Glutamatergic neuron (in vitro differentiated cells): ENCODE measurements around the gene PHKB. TPM values are rescaled to one million over a fixed set of nuclear protein-coding genes. Genes with fewer than 3 reads are reported as not detected.

Source experiments
- DNase-seq: peaks from one replicate; pipeline ENCODE4 v3.0.0; 2022
- H3K27ac Mint-ChIP-seq: one replicate; pipeline ENCODE4 v1.8.0; 2020; ENCODE audit warnings: mild to moderate bottlenecking, mixed read lengths, inconsistent platforms; ENCODE audit not compliant: unreplicated experiment
- H3K27me3 Mint-ChIP-seq: one replicate; pipeline ENCODE4 v1.8.0; 2020; ENCODE audit warnings: mild to moderate bottlenecking, moderate library complexity, mixed read lengths, inconsistent platforms; ENCODE audit not compliant: unreplicated experiment
- H3K36me3 Mint-ChIP-seq: one replicate; pipeline ENCODE4 v1.8.0; 2020; ENCODE audit warnings: mild to moderate bottlenecking, mixed read lengths, inconsistent platforms; ENCODE audit not compliant: unreplicated experiment
- H3K4me1 Mint-ChIP-seq: one replicate; pipeline ENCODE4 v1.8.0; 2020; ENCODE audit warnings: mild to moderate bottlenecking, low read depth, mixed read lengths, inconsistent platforms; ENCODE audit not compliant: unreplicated experiment
- H3K4me3 Mint-ChIP-seq: one replicate; pipeline ENCODE4 v1.8.0; 2020; ENCODE audit warnings: mild to moderate bottlenecking, mixed read lengths, inconsistent platforms; ENCODE audit not compliant: unreplicated experiment
- H3K9me3 Mint-ChIP-seq: one replicate; pipeline ENCODE4 v1.8.0; 2020; ENCODE audit warnings: mild to moderate bottlenecking, moderate library complexity, mixed read lengths, inconsistent platforms; ENCODE audit not compliant: unreplicated experiment
- CTCF ChIP-seq: fragments of 200-600 bp; sonication (generic); IDR thresholded peaks from one replicate; pipeline ENCODE4 v1.5.0; 2021; ENCODE audit not compliant: partially characterized antibody, unreplicated experiment
- total RNA-seq: library from RNA; stranded (reverse); fragmentation: NEBNext Ultra II Directional; extraction: Animal tissue kit (Norgen Biotek cat#: 25700); gene quantifications from one replicate; pipeline ENCODE4 v1.2.1, GENCODE V29; 2021; ENCODE audit not compliant: unreplicated experiment

The PHKB gene
- total RNA-seq, 1 donor from 2014 or later: 123 TPM

GRCh38 chr16:47617732-47618131 is 156.6 kb downstream of the PHKB start:
- H3K27ac Mint-ChIP-seq: peak overlapping the region; percentile 92
- H3K9me3 Mint-ChIP-seq: peaks cover 9% of the 10 kb centered on the region
- no peak for DNase-seq
- H3K27me3 Mint-ChIP-seq: peaks cover 2% of the 10 kb centered on the region
- H3K4me1 Mint-ChIP-seq: peaks cover 42% of the 10 kb centered on the region
- no peak for TF ChIP-seq CTCF
- H3K4me3 Mint-ChIP-seq: peak overlapping the region; percentile 53
- peaks cover 5% of the 10 kb centered on the region for H3K36me3 Mint-ChIP-seq

DNA sequence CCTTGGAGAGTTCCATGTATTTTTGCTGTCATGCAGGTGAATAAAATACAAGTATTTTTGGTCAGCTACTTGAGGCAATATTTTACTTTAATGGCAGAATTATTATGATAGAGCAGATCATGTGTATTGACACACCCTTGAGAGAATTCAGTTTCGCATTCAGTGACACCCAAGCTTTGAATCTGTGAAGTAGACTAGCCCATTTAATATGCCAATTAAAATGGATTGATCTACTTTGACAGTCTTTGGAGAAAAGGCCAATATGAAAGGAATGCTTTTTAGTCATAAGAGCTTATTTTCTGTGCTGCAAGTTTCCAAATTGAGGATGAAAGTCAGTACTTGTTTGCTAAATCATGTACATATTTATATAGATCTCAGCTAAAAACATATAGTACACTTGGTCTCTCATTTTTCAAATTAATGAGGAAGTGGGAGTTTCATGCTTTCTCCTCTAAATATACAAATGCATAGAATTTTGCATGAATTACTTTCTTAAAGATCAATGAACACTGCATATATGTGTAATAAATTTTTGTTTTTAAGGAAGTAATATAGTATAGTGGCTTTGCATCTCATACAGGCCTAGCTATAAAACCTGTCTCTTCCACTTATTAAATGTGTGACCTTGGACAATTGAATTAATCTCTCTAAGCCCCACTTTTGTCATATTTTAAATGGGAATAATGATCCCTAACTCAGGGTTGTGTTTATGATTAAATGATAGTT is 161.5 kb downstream of the PHKB start:
- H3K4me3 Mint-ChIP-seq: no peak overlapping the region
- peak overlapping the region; percentile 56 for H3K27ac Mint-ChIP-seq
- H3K9me3 Mint-ChIP-seq: peaks cover 7% of the 10 kb centered on the region
- peaks cover 33% of the 10 kb centered on the region for H3K4me1 Mint-ChIP-seq
- peaks cover 2% of the 10 kb centered on the region for H3K27me3 Mint-ChIP-seq
- H3K36me3 Mint-ChIP-seq: no peaks in the 10 kb centered on the region
- no peak for TF ChIP-seq CTCF
- no peak for DNase-seq

- Mint-ChIP-seq H3K27me3 (no peaks in the 10 kb centered on the region), H3K4me1 (peaks cover 17% of the 10 kb centered on the region), H3K4me3 (no peak overlapping the region), H3K36me3 (no peaks in the 10 kb centered on the region), H3K27ac (no peak overlapping the region), H3K9me3 (peaks cover 5% of the 10 kb centered on the region)
- TF ChIP-seq CTCF: no peak
- DNase-seq: no peak
These were observed 163.4 kb downstream of the PHKB start for GRCh38 chr16:47624563-47624962.

DNA sequence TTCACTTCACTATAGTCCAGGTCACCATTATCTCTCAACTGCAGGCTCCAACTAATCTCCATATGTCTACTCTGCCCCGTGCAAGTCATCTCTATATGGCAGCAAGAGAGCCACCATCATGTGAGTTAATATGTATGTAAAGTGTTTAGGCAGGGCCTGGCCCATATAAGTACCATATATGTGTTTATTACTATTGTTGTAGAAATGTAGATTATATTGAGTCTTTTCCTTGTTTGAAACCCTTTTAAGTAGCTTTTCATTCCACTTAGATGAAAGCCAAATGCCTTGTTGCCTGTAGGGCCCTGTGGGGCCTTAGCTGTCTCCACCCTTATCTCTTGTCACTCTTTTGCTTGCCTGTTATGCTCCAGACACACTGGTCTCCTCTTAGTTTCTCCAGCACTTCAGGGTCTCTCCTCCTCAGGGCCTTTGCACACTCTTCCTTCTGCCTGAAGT is 164.0 kb downstream of the PHKB start:
- no peaks in the 10 kb centered on the region for H3K36me3 Mint-ChIP-seq
- peaks cover 3% of the 10 kb centered on the region for H3K9me3 Mint-ChIP-seq
- H3K4me1 Mint-ChIP-seq: peaks cover 16% of the 10 kb centered on the region
- no peaks in the 10 kb centered on the region for H3K27me3 Mint-ChIP-seq
- TF ChIP-seq CTCF: no peak
- no peak overlapping the region for H3K4me3 Mint-ChIP-seq
- peak overlapping the region; percentile 31 for H3K27ac Mint-ChIP-seq
- no peak for DNase-seq

- Mint-ChIP-seq H3K4me3 (no peak overlapping the region), H3K27ac (peak overlapping the region; percentile 24), H3K27me3 (no peaks in the 10 kb centered on the region), H3K4me1 (peaks cover 14% of the 10 kb centered on the region), H3K36me3 (peaks cover 5% of the 10 kb centered on the region), H3K9me3 (peaks cover 2% of the 10 kb centered on the region)
- no peak for TF ChIP-seq CTCF
- no peak for DNase-seq
These were observed 165.1 kb downstream of the PHKB start for GRCh38 chr16:47626246-47626645.
